GM23248 (cell line): Measurements from ENCODE around the gene PLCB1.

ENCODE experiments used
- EZH2 ChIP-seq: fragments of 200-600 bp; sonication (generic); IDR thresholded peaks from 2 replicates; pipeline ENCODE4 v1.6.1; 2018; ENCODE audit warnings: antibody characterized with exemption, mild to moderate bottlenecking; ENCODE audit not compliant: insufficient read depth, poor library complexity, severe bottlenecking
- EZH2phosphoT487 ChIP-seq: fragments of 200-600 bp; sonication (generic); IDR thresholded peaks from 2 replicates; pipeline ENCODE4 v1.6.1; 2018; ENCODE audit warnings: antibody characterized with exemption, moderate library complexity, mild to moderate bottlenecking, low read depth; ENCODE audit not compliant: insufficient read depth

GRCh38 chr20:8365634-8366033, 233.6 kb downstream of the PLCB1 start:
- TF ChIP-seq EZH2, result no peak
- TF ChIP-seq EZH2phosphoT487, result no peak
